Endodermal cell (in vitro differentiated cells): ENCODE results near the gene CXCL1. TPM values are rescaled to one million over a fixed set of nuclear protein-coding genes. Genes with fewer than 3 reads are reported as not detected.
A peak's percentile ranks its signal among the peaks of the same experiment; 100 is the strongest.

Experiments used
- DNase-seq: peaks from one replicate; pipeline ENCODE4 v3.0.0-alpha.2; 2017
- H3K27ac ChIP-seq: 2 replicates; pipeline ENCODE4 v1.5.1; 2013; ENCODE audit warnings: mild to moderate bottlenecking, low read depth, low read length, moderate library complexity
- H3K27me3 ChIP-seq: 2 replicates; pipeline ENCODE4 v1.6.1; 2013; ENCODE audit warnings: mild to moderate bottlenecking, low read length, moderate library complexity; ENCODE audit not compliant: insufficient read depth, control insufficient read depth, poor library complexity, severe bottlenecking
- H3K36me3 ChIP-seq: 2 replicates; pipeline ENCODE4 v1.7.0; 2013; ENCODE audit warnings: mild to moderate bottlenecking, low read length, moderate library complexity; ENCODE audit not compliant: control insufficient read depth, insufficient read depth
- H3K4me1 ChIP-seq: one replicate; pipeline ENCODE4 v1.7.0; 2013; ENCODE audit warnings: low read length; ENCODE audit not compliant: control insufficient read depth, insufficient read depth
- H3K4me3 ChIP-seq: 2 replicates; pipeline ENCODE4 v1.5.1; 2013; ENCODE audit warnings: mild to moderate bottlenecking, low read length, moderate library complexity
- H3K9ac ChIP-seq: 2 replicates; pipeline ENCODE4 v1.6.1; 2013; ENCODE audit warnings: mild to moderate bottlenecking, low read length, moderate library complexity; ENCODE audit not compliant: poor library complexity, severe bottlenecking; ENCODE audit errors: extremely low read depth
- H3K9me3 ChIP-seq: 2 replicates; pipeline ENCODE4 v1.6.1; 2013; ENCODE audit warnings: mild to moderate bottlenecking, low read length, moderate library complexity; ENCODE audit not compliant: control insufficient read depth
- H3K27ac Mint-ChIP-seq: 2 replicates; pipeline ENCODE4 v1.8.0; 2020; ENCODE audit warnings: mixed read lengths
- H3K27me3 Mint-ChIP-seq: 2 replicates; pipeline ENCODE4 v1.8.0; 2021; ENCODE audit warnings: mild to moderate bottlenecking, mixed read lengths; ENCODE audit not compliant: insufficient read depth
- H3K36me3 Mint-ChIP-seq: 2 replicates; pipeline ENCODE4 v1.8.0; 2020; ENCODE audit warnings: low read depth, mixed read lengths
- H3K4me1 Mint-ChIP-seq: 2 replicates; pipeline ENCODE4 v1.8.0; 2020; ENCODE audit warnings: mixed read lengths
- H3K4me3 Mint-ChIP-seq: 2 replicates; pipeline ENCODE4 v1.8.0; 2020; ENCODE audit warnings: mild to moderate bottlenecking, moderate library complexity, mixed read lengths
- H3K9me3 Mint-ChIP-seq: 2 replicates; pipeline ENCODE4 v1.8.0; 2020; ENCODE audit warnings: mild to moderate bottlenecking, mixed read lengths
- WGBS, 2 experiments: methylation state at CpG; one replicate each; pipeline versions ENCODE4 v1.1.5 to v1.1.7; 2013; ENCODE audit warnings: missing lambda C conversion rate in 2 of 2, mixed read lengths in 1 of 2; ENCODE audit not compliant: insufficient coverage in 1 of 2, insufficient read length in 1 of 2; 5-methylcytosine and 5-hydroxymethylcytosine counted together
- long read RNA-seq, 4 experiments: library from polyadenylated mRNA in 2 of 4; library from RNA in 1 of 4; library from capped mRNA in 1 of 4; stranded (forward) in 3 of 4; unstranded in 1 of 4; transcript quantifications; one replicate each; pipeline ENCODE4 v2.0.0, GENCODE V29; 2020 to 2021; ENCODE audit warnings: inconsistent platforms in 1 of 4
- polyA plus RNA-seq, 2 experiments: library from polyadenylated mRNA; stranded (reverse); fragments of 50-300 nt; gene quantifications; one replicate each; pipeline ENCODE4 v1.2.3, GENCODE V29; 2013
- total RNA-seq, 2 donors: library from RNA; stranded (reverse); fragmentation: NEBNext Ultra II Directional in 1 of 2; extraction: Animal tissue kit (Norgen Biotek cat#: 25700) in 1 of 2; gene quantifications; 2 replicates in 1 of 2; 3 replicates in 1 of 2; pipeline ENCODE4 v1.2.1, GENCODE V29; 2021
- TF ChIP-seq, protein P1 (sequence below): fragments of 200-600 bp; sonication (generic); conservative IDR thresholded peaks from 2 replicates; pipeline ENCODE4 v1.5.0; 2021; ENCODE audit warnings: antibody characterized with exemption, mild to moderate bottlenecking

Gene CXCL1
- under 1 TPM in 1 of 2 donors, not detected in 1; 0.24 TPM for total RNA-seq
- polyA plus RNA-seq (2013, experiment 1 of 2), result 0.36 TPM
- polyA plus RNA-seq (2013, experiment 2 of 2), result 0.25 TPM
- long read RNA-seq, experiment 1, result 0 reads
- long read RNA-seq, experiment 2, result 0 reads
- long read RNA-seq, experiment 3, partial matches to known transcripts, result 0 of 2 reads
- long read RNA-seq, experiment 3, other reads (novel, unspliced or antisense), result 0 of 2 reads
- long read RNA-seq, experiment 4, result 0 reads

DNA sequence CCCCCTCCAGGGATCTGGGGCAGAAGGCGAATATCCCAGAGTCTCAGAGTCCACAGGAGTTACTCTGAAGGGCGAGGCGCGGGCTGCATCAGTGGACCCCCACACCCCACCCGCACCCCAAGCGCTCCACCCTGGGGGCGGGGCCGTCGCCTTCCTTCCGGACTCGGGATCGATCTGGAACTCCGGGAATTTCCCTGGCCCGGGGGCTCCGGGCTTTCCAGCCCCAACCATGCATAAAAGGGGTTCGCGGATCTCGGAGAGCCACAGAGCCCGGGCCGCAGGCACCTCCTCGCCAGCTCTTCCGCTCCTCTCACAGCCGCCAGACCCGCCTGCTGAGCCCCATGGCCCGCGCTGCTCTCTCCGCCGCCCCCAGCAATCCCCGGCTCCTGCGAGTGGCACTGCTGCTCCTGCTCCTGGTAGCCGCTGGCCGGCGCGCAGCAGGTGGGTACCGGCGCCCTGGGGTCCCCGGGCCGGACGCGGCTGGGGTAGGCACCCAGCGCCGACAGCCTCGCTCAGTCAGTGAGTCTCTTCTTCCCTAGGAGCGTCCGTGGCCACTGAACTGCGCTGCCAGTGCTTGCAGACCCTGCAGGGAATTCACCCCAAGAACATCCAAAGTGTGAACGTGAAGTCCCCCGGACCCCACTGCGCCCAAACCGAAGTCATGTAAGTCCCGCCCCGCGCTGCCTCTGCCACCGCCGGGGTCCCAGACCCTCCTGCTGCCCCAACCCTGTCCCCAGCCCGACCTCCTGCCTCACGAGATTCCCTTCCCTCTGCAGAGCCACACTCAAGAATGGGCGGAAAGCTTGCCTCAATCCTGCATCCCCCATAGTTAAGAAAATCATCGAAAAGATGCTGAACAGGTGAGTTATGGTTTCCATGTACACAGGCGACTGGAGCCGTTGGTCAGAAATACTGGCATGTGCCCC lies at the start of gene CXCL1:
Gene CXCL1 (plus strand): TSS at position 264 of the 926 bp plus-strand sequence. CDS start 78 bp downstream, at position 342.
- Histone ChIP-seq H3K9me3 (no peaks in the 10 kb centered on the region), H3K9ac (no peak within 1 kb of the TSS), H3K36me3 (no peaks in the 10 kb centered on the region), H3K27ac (no peak within 1 kb of the TSS), H3K4me1 (no peaks in the 10 kb centered on the region), H3K4me3 (peak within 1 kb of the TSS; percentile 80), H3K27me3 (peaks cover 31% of the 10 kb centered on the region)
- peak; percentile 83 for DNase-seq
- H3K36me3 Mint-ChIP-seq, result no peaks in the 10 kb centered on the region
- peaks cover 54% of the 10 kb centered on the region for H3K27me3 Mint-ChIP-seq
- H3K4me1 Mint-ChIP-seq, result peaks cover 8% of the 10 kb centered on the region
- no peak within 1 kb of the TSS for H3K27ac Mint-ChIP-seq
- TF ChIP-seq, protein P1, sequence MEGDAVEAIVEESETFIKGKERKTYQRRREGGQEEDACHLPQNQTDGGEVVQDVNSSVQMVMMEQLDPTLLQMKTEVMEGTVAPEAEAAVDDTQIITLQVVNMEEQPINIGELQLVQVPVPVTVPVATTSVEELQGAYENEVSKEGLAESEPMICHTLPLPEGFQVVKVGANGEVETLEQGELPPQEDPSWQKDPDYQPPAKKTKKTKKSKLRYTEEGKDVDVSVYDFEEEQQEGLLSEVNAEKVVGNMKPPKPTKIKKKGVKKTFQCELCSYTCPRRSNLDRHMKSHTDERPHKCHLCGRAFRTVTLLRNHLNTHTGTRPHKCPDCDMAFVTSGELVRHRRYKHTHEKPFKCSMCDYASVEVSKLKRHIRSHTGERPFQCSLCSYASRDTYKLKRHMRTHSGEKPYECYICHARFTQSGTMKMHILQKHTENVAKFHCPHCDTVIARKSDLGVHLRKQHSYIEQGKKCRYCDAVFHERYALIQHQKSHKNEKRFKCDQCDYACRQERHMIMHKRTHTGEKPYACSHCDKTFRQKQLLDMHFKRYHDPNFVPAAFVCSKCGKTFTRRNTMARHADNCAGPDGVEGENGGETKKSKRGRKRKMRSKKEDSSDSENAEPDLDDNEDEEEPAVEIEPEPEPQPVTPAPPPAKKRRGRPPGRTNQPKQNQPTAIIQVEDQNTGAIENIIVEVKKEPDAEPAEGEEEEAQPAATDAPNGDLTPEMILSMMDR, result no peak
- peak within 1 kb of the TSS; percentile 69 for H3K4me3 Mint-ChIP-seq
- 9 to 14% methylated on average over 26 to 61 of the region's 61 CpGs for WGBS, 2 experiments
- no peaks in the 10 kb centered on the region for H3K9me3 Mint-ChIP-seq

DNA sequence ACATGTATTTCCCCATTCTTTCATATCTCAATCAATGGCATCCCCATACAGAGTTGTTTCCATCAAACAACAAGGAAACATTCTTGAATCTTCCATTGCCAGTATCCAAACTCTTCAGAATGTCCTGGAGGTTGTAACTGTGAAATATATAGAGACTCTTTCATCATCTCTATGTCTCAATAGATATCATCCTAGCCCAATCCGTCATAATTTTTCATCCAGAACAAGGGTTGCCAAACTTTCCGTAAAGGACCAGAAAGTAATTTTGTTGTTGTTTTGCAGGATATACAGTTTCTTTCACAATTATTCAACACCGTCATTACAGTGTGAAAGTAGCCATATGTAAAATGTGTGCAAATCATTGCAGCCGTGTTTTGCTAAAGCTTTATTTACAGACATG lies 47.9 kb upstream of the CXCL1 start:
- Histone ChIP-seq H3K4me3 (no peak overlapping the region), H3K9ac (no peak overlapping the region), H3K4me1 (no peaks in the 10 kb centered on the region), H3K9me3 (no peaks in the 10 kb centered on the region), H3K27me3 (no peaks in the 10 kb centered on the region), H3K27ac (no peak overlapping the region), H3K36me3 (no peaks in the 10 kb centered on the region)
- TF ChIP-seq, protein P1, result no peak
- Mint-ChIP-seq H3K27me3 (no peaks in the 10 kb centered on the region), H3K4me3 (no peak overlapping the region), H3K9me3 (no peaks in the 10 kb centered on the region), H3K27ac (no peak overlapping the region), H3K36me3 (no peaks in the 10 kb centered on the region), H3K4me1 (no peaks in the 10 kb centered on the region)
- DNase-seq, result no peak
- 91 to 100% methylated on average over 1 to 4 of the region's 4 CpGs for WGBS, 2 experiments

DNA sequence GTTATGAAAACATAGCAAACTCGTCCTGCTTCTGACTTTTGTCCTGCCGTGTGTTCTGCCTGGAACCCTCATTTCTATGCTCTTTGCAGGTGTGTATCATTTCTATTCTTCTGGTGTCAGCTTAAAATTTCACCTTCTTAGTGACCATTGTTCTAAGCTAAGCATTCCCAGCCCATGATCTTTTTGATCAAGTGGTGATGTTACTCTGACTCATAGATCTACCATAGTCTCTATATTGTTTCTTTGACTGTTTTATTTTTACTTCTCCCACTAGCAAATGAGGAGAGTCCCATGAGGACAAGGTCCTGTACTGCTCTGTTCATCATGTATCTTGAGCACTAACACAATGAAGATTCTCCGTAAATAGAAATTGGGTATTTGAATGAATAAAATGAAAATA lies 46.8 kb upstream of the CXCL1 start:
- Mint-ChIP-seq H3K9me3 (no peaks in the 10 kb centered on the region), H3K4me1 (no peaks in the 10 kb centered on the region), H3K4me3 (no peak overlapping the region), H3K27ac (no peak overlapping the region), H3K36me3 (no peaks in the 10 kb centered on the region), H3K27me3 (no peaks in the 10 kb centered on the region)
- no peaks in the 10 kb centered on the region for H3K4me1 ChIP-seq
- TF ChIP-seq, protein P1, result no peak
- H3K9me3 ChIP-seq, result peaks cover 6% of the 10 kb centered on the region
- no peak overlapping the region for H3K9ac ChIP-seq
- no peaks in the 10 kb centered on the region for H3K36me3 ChIP-seq
- WGBS, 2 experiments, result 87% methylated on average over 3 of the region's 3 CpGs
- DNase-seq, result no peak
- H3K27me3 ChIP-seq, result no peaks in the 10 kb centered on the region
- H3K27ac ChIP-seq, result no peak overlapping the region
- no peak overlapping the region for H3K4me3 ChIP-seq
